Mucosa of rectum (tissue), 2 donors: Measurements from ENCODE around the gene OTOF.

Experiments used
- H3K27ac ChIP-seq, 2 donors: one replicate each; pipeline ENCODE4 v1.7.0; 2013; ENCODE audit warnings: inconsistent platforms in 2 of 2, low read depth in 2 of 2, low read length in 2 of 2
- H3K27me3 ChIP-seq, 2 donors: one replicate each; pipeline ENCODE4 v1.7.0; 2013; ENCODE audit warnings: low read length in 2 of 2; ENCODE audit not compliant: control insufficient read depth in 2 of 2, insufficient read depth in 2 of 2
- H3K36me3 ChIP-seq, 2 donors: one replicate each; pipeline ENCODE4 v1.7.0; 2013; ENCODE audit warnings: low read length in 2 of 2; ENCODE audit not compliant: control insufficient read depth in 2 of 2, insufficient read depth in 2 of 2
- H3K4me1 ChIP-seq, 2 donors: one replicate each; pipeline ENCODE4 v1.7.0; 2013; ENCODE audit warnings: low read length in 2 of 2, mild to moderate bottlenecking in 1 of 2; ENCODE audit not compliant: control insufficient read depth in 2 of 2, insufficient read depth in 2 of 2
- H3K4me3 ChIP-seq, 2 donors: one replicate each; pipeline ENCODE4 v1.7.0; 2013; ENCODE audit warnings: low read length in 2 of 2
- H3K9ac ChIP-seq, 2 donors: one replicate each; pipeline ENCODE4 v1.7.0; 2013; ENCODE audit warnings: low read length in 2 of 2, low read depth in 1 of 2, mild to moderate bottlenecking in 1 of 2
- H3K9me3 ChIP-seq, 2 donors: one replicate each; pipeline ENCODE4 v1.7.0; 2013; ENCODE audit warnings: low read length in 2 of 2; ENCODE audit not compliant: control insufficient read depth in 2 of 2
- donor health status: healthy.
- donor health status: Normal muscosa, but diverticular disease.

Gene OTOF

GRCh38 chr2:26489213-26489850 is 11.4 kb upstream of the OTOF start:
- Histone ChIP-seq H3K9ac (no peak overlapping the region), H3K4me1 (peaks cover 0 to 4% of the 10 kb centered on the region in 2 donors), H3K4me3 (no peak overlapping the region), H3K27me3 (no peaks in the 10 kb centered on the region), H3K27ac (no peak overlapping the region), H3K36me3 (no peaks in the 10 kb centered on the region), H3K9me3 (no peaks in the 10 kb centered on the region)

- no peaks in the 10 kb centered on the region for H3K9me3 ChIP-seq
Measured at GRCh38 chr2:26488463-26489212, 10.7 kb upstream of the OTOF start.

GRCh38 chr2:26487192-26487591 is 9.3 kb upstream of the OTOF start:
- H3K9ac ChIP-seq = no peak overlapping the region
- peaks cover 0 to 4% of the 10 kb centered on the region in 2 donors for H3K4me1 ChIP-seq
- no peaks in the 10 kb centered on the region for H3K27me3 ChIP-seq
- no peak overlapping the region for H3K4me3 ChIP-seq
- no peaks in the 10 kb centered on the region for H3K36me3 ChIP-seq
- no peaks in the 10 kb centered on the region for H3K9me3 ChIP-seq
- no peak overlapping the region for H3K27ac ChIP-seq

More at GRCh38 chr2:26488463-26489212, 10.7 kb upstream of the OTOF start:
- Histone ChIP-seq H3K27ac (no peak overlapping the region), H3K9ac (no peak overlapping the region), H3K27me3 (no peaks in the 10 kb centered on the region), H3K36me3 (no peaks in the 10 kb centered on the region), H3K4me1 (peaks cover 0 to 4% of the 10 kb centered on the region in 2 donors), H3K4me3 (no peak overlapping the region)

GRCh38 chr2:26486789-26487188 is 8.9 kb upstream of the OTOF start:
- Histone ChIP-seq H3K4me1 (peaks cover 0 to 4% of the 10 kb centered on the region in 2 donors), H3K27ac (no peak overlapping the region), H3K9ac (no peak overlapping the region), H3K36me3 (no peaks in the 10 kb centered on the region), H3K9me3 (no peaks in the 10 kb centered on the region), H3K4me3 (no peak overlapping the region), H3K27me3 (no peaks in the 10 kb centered on the region)

- H3K27ac ChIP-seq = no peak overlapping the region
- no peak overlapping the region for H3K4me3 ChIP-seq
- no peaks in the 10 kb centered on the region for H3K9me3 ChIP-seq
- no peaks in the 10 kb centered on the region for H3K27me3 ChIP-seq
- H3K36me3 ChIP-seq = no peaks in the 10 kb centered on the region
- H3K9ac ChIP-seq = no peak overlapping the region
- H3K4me1 ChIP-seq = no peaks in the 10 kb centered on the region
Measured at GRCh38 chr2:26485725-26486418, 7.9 kb upstream of the OTOF start.

- no peaks in the 10 kb centered on the region for H3K36me3 ChIP-seq
- H3K9me3 ChIP-seq = no peaks in the 10 kb centered on the region
Measured at GRCh38 chr2:26485099-26485498, 7.2 kb upstream of the OTOF start.

GRCh38 chr2:26484579-26484978 is 6.7 kb upstream of the OTOF start:
- Histone ChIP-seq H3K27me3 (no peaks in the 10 kb centered on the region), H3K4me1 (no peaks in the 10 kb centered on the region), H3K36me3 (no peaks in the 10 kb centered on the region)

More at GRCh38 chr2:26485099-26485498, 7.2 kb upstream of the OTOF start:
- H3K27me3 ChIP-seq = no peaks in the 10 kb centered on the region
- no peaks in the 10 kb centered on the region for H3K4me1 ChIP-seq
- H3K9ac ChIP-seq = no peak overlapping the region
- no peak overlapping the region for H3K27ac ChIP-seq
- H3K4me3 ChIP-seq = no peak overlapping the region

GRCh38 chr2:26483957-26484565 is 6.1 kb upstream of the OTOF start:
- Histone ChIP-seq H3K4me3 (no peak overlapping the region), H3K27ac (no peak overlapping the region), H3K36me3 (no peaks in the 10 kb centered on the region), H3K4me1 (no peaks in the 10 kb centered on the region), H3K9me3 (no peaks in the 10 kb centered on the region), H3K27me3 (no peaks in the 10 kb centered on the region), H3K9ac (no peak overlapping the region)

More at GRCh38 chr2:26484579-26484978, 6.7 kb upstream of the OTOF start:
- no peaks in the 10 kb centered on the region for H3K9me3 ChIP-seq
- no peak overlapping the region for H3K9ac ChIP-seq
- no peak overlapping the region for H3K27ac ChIP-seq
- H3K4me3 ChIP-seq = no peak overlapping the region

- no peak overlapping the region for H3K4me3 ChIP-seq
- no peaks in the 10 kb centered on the region for H3K4me1 ChIP-seq
- no peaks in the 10 kb centered on the region for H3K9me3 ChIP-seq
- no peaks in the 10 kb centered on the region for H3K27me3 ChIP-seq
- no peak overlapping the region for H3K9ac ChIP-seq
- no peak overlapping the region for H3K27ac ChIP-seq
- H3K36me3 ChIP-seq = no peaks in the 10 kb centered on the region
Measured at GRCh38 chr2:26483516-26483915, 5.6 kb upstream of the OTOF start.

- Histone ChIP-seq H3K9ac (no peak overlapping the region), H3K27me3 (no peaks in the 10 kb centered on the region), H3K4me3 (no peak overlapping the region), H3K9me3 (no peaks in the 10 kb centered on the region), H3K36me3 (no peaks in the 10 kb centered on the region), H3K4me1 (no peaks in the 10 kb centered on the region), H3K27ac (no peak overlapping the region)
Measured at GRCh38 chr2:26483027-26483326, 5.1 kb upstream of the OTOF start.
